A673 (cell line): Measurements from ENCODE around the gene ARHGAP8.

ENCODE experiments used
- EZH2 ChIP-seq: fragments of 200-600 bp; sonication (generic); IDR thresholded peaks from 2 replicates; pipeline ENCODE4 v1.6.1; 2017; ENCODE audit warnings: borderline replicate concordance, low read depth, mild to moderate bottlenecking, mixed read lengths, antibody characterized with exemption, low read length; ENCODE audit not compliant: poor library complexity, severe bottlenecking
- TF ChIP-seq, protein P1 (sequence below): fragments of 300-800, 200-600 bp; sonication (generic); conservative IDR thresholded peaks from 2 replicates; pipeline ENCODE4 v1.5.1; 2017; ENCODE audit warnings: low read depth, mild to moderate bottlenecking, antibody characterized with exemption, low read length, moderate library complexity, mixed read lengths

DNA sequence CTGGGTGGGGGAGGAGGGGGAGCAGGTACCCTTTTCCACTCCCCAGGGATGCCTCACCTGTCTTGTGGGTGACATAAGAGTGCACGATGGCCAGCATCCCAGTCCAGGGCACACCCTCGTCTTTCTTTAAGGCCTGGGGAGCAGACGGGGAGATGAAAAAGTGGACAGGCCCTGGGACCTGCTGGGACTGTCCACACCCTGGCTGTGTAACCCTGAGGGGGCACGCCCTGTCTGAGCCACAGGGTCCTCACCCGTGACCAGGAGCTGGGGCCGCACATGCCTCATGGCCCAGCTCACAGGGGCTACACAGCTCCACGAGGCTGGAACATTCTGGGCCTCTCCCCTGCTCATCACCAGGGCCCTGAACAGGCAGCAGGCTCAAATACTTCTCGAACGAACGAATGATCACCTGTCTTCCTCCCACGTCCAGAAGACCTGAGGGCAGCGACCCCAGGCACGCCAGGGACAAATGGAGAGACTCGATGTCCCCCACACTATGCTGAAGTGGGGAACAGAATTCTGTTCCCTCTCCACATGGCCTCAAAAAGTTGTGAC lies 133.5 kb downstream of the ARHGAP8 start:
- TF ChIP-seq, protein P1, sequence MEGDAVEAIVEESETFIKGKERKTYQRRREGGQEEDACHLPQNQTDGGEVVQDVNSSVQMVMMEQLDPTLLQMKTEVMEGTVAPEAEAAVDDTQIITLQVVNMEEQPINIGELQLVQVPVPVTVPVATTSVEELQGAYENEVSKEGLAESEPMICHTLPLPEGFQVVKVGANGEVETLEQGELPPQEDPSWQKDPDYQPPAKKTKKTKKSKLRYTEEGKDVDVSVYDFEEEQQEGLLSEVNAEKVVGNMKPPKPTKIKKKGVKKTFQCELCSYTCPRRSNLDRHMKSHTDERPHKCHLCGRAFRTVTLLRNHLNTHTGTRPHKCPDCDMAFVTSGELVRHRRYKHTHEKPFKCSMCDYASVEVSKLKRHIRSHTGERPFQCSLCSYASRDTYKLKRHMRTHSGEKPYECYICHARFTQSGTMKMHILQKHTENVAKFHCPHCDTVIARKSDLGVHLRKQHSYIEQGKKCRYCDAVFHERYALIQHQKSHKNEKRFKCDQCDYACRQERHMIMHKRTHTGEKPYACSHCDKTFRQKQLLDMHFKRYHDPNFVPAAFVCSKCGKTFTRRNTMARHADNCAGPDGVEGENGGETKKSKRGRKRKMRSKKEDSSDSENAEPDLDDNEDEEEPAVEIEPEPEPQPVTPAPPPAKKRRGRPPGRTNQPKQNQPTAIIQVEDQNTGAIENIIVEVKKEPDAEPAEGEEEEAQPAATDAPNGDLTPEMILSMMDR = no peak
- no peak for TF ChIP-seq EZH2
